HepG2 (cell line): ENCODE results near the gene HDGF. TPM values are rescaled to one million over a fixed set of nuclear protein-coding genes. Genes with fewer than 3 reads are reported as not detected.
A peak's percentile ranks its signal among the peaks of the same experiment; 100 is the strongest.

Source experiments
- ATAD3A ChIP-seq: sonication (generic); formaldehyde crosslinking; IDR thresholded peaks from 2 replicates; pipeline ENCODE4 v1.4.0; 2020; ENCODE audit warnings: missing genetic modification reagents
- GATAD2A ChIP-seq: IDR thresholded peaks from 2 replicates; pipeline ENCODE4 v1.6.1; 2016
- JDP2 ChIP-seq: sonication (generic); formaldehyde crosslinking; IDR thresholded peaks from 2 replicates; pipeline ENCODE4 v1.8.1; 2022; ENCODE audit warnings: missing genetic modification reagents, borderline replicate concordance
- KMT2B ChIP-seq: IDR thresholded peaks from 2 replicates; pipeline ENCODE4 v1.6.1; 2016; ENCODE audit warnings: missing genetic modification reagents, missing compliant biosample characterization
- MED1 ChIP-seq: sonication (generic); formaldehyde crosslinking; IDR thresholded peaks from 2 replicates; pipeline ENCODE4 v1.4.0; 2020; ENCODE audit warnings: missing genetic modification reagents
- POLR2AphosphoS5 ChIP-seq: IDR thresholded peaks from 2 replicates; pipeline ENCODE4 v1.6.1; 2012; ENCODE audit warnings: low read depth, low read length
- RFX1 ChIP-seq: fragments of 450-650 bp; IDR thresholded peaks from 2 replicates; pipeline ENCODE4 v1.6.1; 2017
- SMARCC2 ChIP-seq: fragments of 450-650 bp; IDR thresholded peaks from 2 replicates; pipeline ENCODE4 v1.6.1; 2017; ENCODE audit warnings: antibody characterized with exemption, mild to moderate bottlenecking
- SMYD3 ChIP-seq: sonication (generic); formaldehyde crosslinking; IDR thresholded peaks from 2 replicates; pipeline ENCODE4 v1.8.1; 2023; ENCODE audit warnings: mild to moderate bottlenecking, missing genetic modification reagents
- SRSF4 ChIP-seq: fragments of 200-400 bp; formaldehyde crosslinking; IDR thresholded peaks from one replicate; pipeline ENCODE4 v1.6.1; 2018; ENCODE audit warnings: mild to moderate bottlenecking, low read depth, low read length, moderate library complexity; ENCODE audit not compliant: poor library complexity, severe bottlenecking
- ZBTB34 ChIP-seq: sonication (generic); formaldehyde crosslinking; IDR thresholded peaks from 2 replicates; pipeline ENCODE4 v1.8.0; 2022; ENCODE audit warnings: mild to moderate bottlenecking, missing genetic modification reagents
- ZBTB40 ChIP-seq, 2 experiments: fragments of 450-650 bp in 1 of 2; sonication (generic) in 1 of 2; formaldehyde crosslinking in 1 of 2; IDR thresholded peaks; 2 replicates each; pipeline versions ENCODE4 v1.6.1 to v1.8.0; 2016 to 2022; ENCODE audit warnings: antibody characterized with exemption in 1 of 2, mild to moderate bottlenecking in 1 of 2, missing genetic modification reagents in 1 of 2
- ZC3H4 ChIP-seq: sonication (generic); formaldehyde crosslinking; IDR thresholded peaks from 2 replicates; pipeline ENCODE4 v1.4.0; 2020; ENCODE audit warnings: missing genetic modification reagents, borderline replicate concordance
- ZNF224 ChIP-seq: sonication (generic); formaldehyde crosslinking; IDR thresholded peaks from 2 replicates; pipeline ENCODE4 v1.5.0; 2020; ENCODE audit warnings: mild to moderate bottlenecking, missing genetic modification reagents
- ZNF446 ChIP-seq: sonication (generic); formaldehyde crosslinking; IDR thresholded peaks from 2 replicates; pipeline ENCODE4 v1.5.0; 2020; ENCODE audit warnings: mild to moderate bottlenecking, missing genetic modification reagents
- ZNF589 ChIP-seq: sonication (generic); formaldehyde crosslinking; conservative IDR thresholded peaks from 2 replicates; pipeline ENCODE4 v1.8.0; 2022; ENCODE audit warnings: mild to moderate bottlenecking, moderate library complexity, missing genetic modification reagents
- polyA plus RNA-seq, 8 experiments: library from polyadenylated mRNA; depleted of rRNA in 3 of 8; stranded (reverse) in 7 of 8; unstranded in 1 of 8; fragments of >200 nt; fragmentation: Illumina TruSeq in 4 of 8; extraction: Trizol in 4 of 8; gene quantifications; 2 replicates each; pipeline versions ENCODE4 v1.2.1 to v1.2.3, GENCODE V29; 2011 to 2016; ENCODE audit warnings: low read depth in 4 of 8, missing spikeins in 1 of 8, mixed read lengths in 1 of 8; ENCODE audit not compliant: insufficient read depth in 1 of 8
- total RNA-seq, 5 experiments: library from RNA; depleted of rRNA; stranded (reverse); fragments of >200 nt; fragmentation: Illumina TruSeq; extraction: Trizol; gene quantifications; 2 replicates each; pipeline ENCODE4 v1.2.3, GENCODE V29; 2016; ENCODE audit warnings: low read depth in 1 of 5

Gene HDGF
- total and polyA plus RNA-seq, 2 of the 13 experiments (the other 11 are each of a cell fraction or from before 2014, with no cell fraction given): 156 to 196 TPM

- TF ChIP-seq ZBTB40 (IDR thresholded peaks at IDR 0.05) (no peak), ZBTB40 (CRISPR knock-in tag; IDR thresholded peaks at IDR 0.05) (0 out of 2 replicates have a peak, but pooled peaks have one; percentile 11), SMYD3 (CRISPR knock-in tag) (no peak), MED1 (CRISPR knock-in tag) (peak; percentile 14; the same call in 1 of the 2 replicates), KMT2B (CRISPR knock-in tag) (peak; percentile 74), ZNF224 (CRISPR knock-in tag) (no peak), SMARCC2 (no peak), ZNF446 (CRISPR knock-in tag) (no peak), POLR2AphosphoS5 (peak; percentile 49), RFX1 (no peak), ZC3H4 (CRISPR knock-in tag) (no peak), ZBTB34 (no peak), SRSF4 (no peak), GATAD2A (peak; percentile 47; the same call in 1 of the 2 replicates), ATAD3A (no peak), JDP2 (CRISPR knock-in tag) (no peak), ZNF589 (CRISPR knock-in tag) (no peak)
Observed at GRCh38 chr1:156728599-156729462, 22.6 kb downstream of the HDGF start, which contains the start of gene ISG20L2 (continued).
